ENCODE data around the gene EYA4. TPM values are rescaled to one million over a fixed set of nuclear protein-coding genes. Genes with fewer than 3 reads are reported as not detected.

Gene EYA4
- not detected in 2 replicates for total RNA-seq

- intact Hi-C loops (cut with micrococcal nuclease): no loop called here
Observed at GRCh38 chr6:133241086-133241900, at the start of gene EYA4. Gene EYA4 (plus strand): TSS chr6:133241357. CDS start chr6:133274781, 33,424 bp downstream.

- intact Hi-C loops (cut with micrococcal nuclease): no loop called here
Observed at GRCh38 chr6:133193396-133193795, 47.8 kb upstream of the EYA4 start.

- intact Hi-C loops (cut with micrococcal nuclease): no loop called here
Observed at GRCh38 chr6:133198725-133199124, 42.4 kb upstream of the EYA4 start.

GRCh38 chr6:133201231-133201630, 39.9 kb upstream of the EYA4 start:
- intact Hi-C loops (cut with micrococcal nuclease): no loop called here

- intact Hi-C loops (cut with micrococcal nuclease): no loop called here
Observed at GRCh38 chr6:133202610-133203343, 38.4 kb upstream of the EYA4 start.

GRCh38 chr6:133203344-133203697, 37.8 kb upstream of the EYA4 start:
- intact Hi-C loops (cut with micrococcal nuclease): no loop called here

GRCh38 chr6:133205304-133205703, 35.9 kb upstream of the EYA4 start:
- intact Hi-C loops (cut with micrococcal nuclease): no loop called here

- intact Hi-C loops (cut with micrococcal nuclease): no loop called here
Observed at GRCh38 chr6:133206942-133207341, 34.2 kb upstream of the EYA4 start.

GRCh38 chr6:133207754-133208153, 33.4 kb upstream of the EYA4 start:
- intact Hi-C loops (cut with micrococcal nuclease): no loop called here

- intact Hi-C loops (cut with micrococcal nuclease): no loop called here
Observed at GRCh38 chr6:133208183-133208755, 32.9 kb upstream of the EYA4 start.

GRCh38 chr6:133214267-133214666, 26.9 kb upstream of the EYA4 start:
- intact Hi-C loops (cut with micrococcal nuclease): no loop called here

- intact Hi-C loops (cut with micrococcal nuclease): no loop called here
Observed at GRCh38 chr6:133218852-133219251, 22.3 kb upstream of the EYA4 start.

- intact Hi-C loops (cut with micrococcal nuclease): no loop called here
Observed at GRCh38 chr6:133223452-133224029, 17.6 kb upstream of the EYA4 start.

GRCh38 chr6:133225560-133225959, 15.6 kb upstream of the EYA4 start:
- intact Hi-C loops (cut with micrococcal nuclease): no loop called here

- intact Hi-C loops (cut with micrococcal nuclease): no loop called here
Observed at GRCh38 chr6:133227344-133227743, 13.8 kb upstream of the EYA4 start.

- intact Hi-C loops (cut with micrococcal nuclease): no loop called here
Observed at GRCh38 chr6:133230052-133230451, 11.1 kb upstream of the EYA4 start.

GRCh38 chr6:133235221-133235620, 5.9 kb upstream of the EYA4 start:
- intact Hi-C loops (cut with micrococcal nuclease): no loop called here

GRCh38 chr6:133236932-133237331, 4.2 kb upstream of the EYA4 start:
- intact Hi-C loops (cut with micrococcal nuclease): no loop called here

- intact Hi-C loops (cut with micrococcal nuclease): no loop called here
Observed at GRCh38 chr6:133240511-133241085, 559 bp upstream of the EYA4 start.

GRCh38 chr6:133241901-133242636, 912 bp downstream of the EYA4 start:
- intact Hi-C loops (cut with micrococcal nuclease): no loop called here

Measured in T-helper 2 cell treated with Interferon-gamma antibody and Interleukin-4, amounts not matched to agents 100 ng/mL and 5 ng/mL, for 36 hours (primary cell).